Testis (tissue), 2 donors: ENCODE data around the gene NME7.

ENCODE experiments used
- CTCF ChIP-seq, 3 experiments: fragments of 450-650 bp in 2 of 3; fragments of 200-600 bp in 1 of 3; sonication (generic) in 1 of 3; IDR thresholded peaks; one replicate each; pipeline ENCODE4 v1.5.1; 2016 to 2019; ENCODE audit warnings: antibody characterized with exemption in 3 of 3, mild to moderate bottlenecking in 2 of 3, moderate library complexity in 1 of 3
- POLR2A ChIP-seq: fragments of 450-650 bp; IDR thresholded peaks from one replicate; pipeline ENCODE4 v1.6.1; 2017; ENCODE audit warnings: antibody characterized with exemption, mild to moderate bottlenecking, moderate library complexity

GRCh38 chr1:169326956-169327268 lies 40.7 kb downstream of the NME7 start:
- no peak for TF ChIP-seq POLR2A
- TF ChIP-seq CTCF (IDR thresholded peaks at IDR 0.05) = no peak
